ENCODE results near the gene COL4A1.

COL4A1 gene

DNA sequence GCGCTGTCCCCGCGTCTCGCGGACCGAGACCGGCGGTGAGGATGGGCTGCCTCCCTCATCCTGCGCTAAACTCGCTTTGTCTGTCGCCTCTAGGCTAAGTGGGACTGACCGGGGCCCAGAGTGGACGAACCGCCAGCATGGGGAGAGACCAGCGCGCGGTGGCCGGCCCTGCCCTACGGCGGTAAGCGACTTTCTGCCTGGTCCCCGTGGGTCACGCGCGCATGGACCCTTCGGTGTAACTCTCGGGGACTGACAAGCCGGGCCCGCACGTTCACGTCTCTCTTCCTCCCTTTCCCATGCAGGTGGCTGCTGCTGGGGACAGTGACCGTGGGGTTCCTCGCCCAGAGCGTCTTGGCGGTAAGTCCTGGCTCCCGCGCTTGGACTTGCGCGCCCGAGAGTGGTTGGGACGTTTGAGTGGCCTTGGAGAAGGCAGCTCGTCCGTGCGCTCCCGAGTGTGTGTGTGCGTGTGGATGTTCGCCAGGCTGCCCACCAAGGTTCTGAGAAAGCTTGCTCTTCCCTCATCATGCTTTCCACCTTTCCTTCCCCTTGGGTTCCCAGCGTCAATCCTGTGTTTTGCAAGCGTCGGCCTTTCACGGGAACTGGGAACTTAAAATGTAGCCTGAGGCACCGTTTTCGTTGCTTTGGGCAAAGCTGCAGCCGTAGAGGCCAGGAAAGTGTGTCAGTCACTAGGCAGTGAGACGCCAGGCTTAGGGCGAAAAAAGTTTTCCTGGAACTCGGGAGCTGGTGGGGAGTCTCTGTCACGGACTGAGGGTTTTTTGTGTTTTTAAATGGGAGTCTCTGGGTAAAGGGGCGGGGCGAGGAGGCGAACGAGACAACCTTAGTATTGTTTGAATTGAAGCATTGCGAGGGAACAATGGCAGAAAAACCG, 1.1 kb upstream of the COL4A1 start:
- Histone ChIP-seq H3K27ac (ENCODE audit: low read depth, low read length) (peak overlapping the region; percentile 67), H3K4me3 (ENCODE audit: low read depth, low read length) (peak overlapping the region; percentile 91), H3K27me3 (ENCODE audit: insufficient read depth, low read length) (no peaks in the 10 kb centered on the region), H2AFZ (ENCODE audit: low read length, unreplicated experiment) (no peak overlapping the region), H3K36me3 (ENCODE audit: insufficient read depth, low read length) (peaks cover 13% of the 10 kb centered on the region; the same call in 1 of the 2 replicates), H3K79me2 (ENCODE audit: control insufficient read depth, insufficient read depth, low read length, unreplicated experiment) (peaks cover 99% of the 10 kb centered on the region), H3K4me1 (ENCODE audit: control insufficient read depth, insufficient read depth, low read length, unreplicated experiment) (peaks cover 49% of the 10 kb centered on the region)

DNA sequence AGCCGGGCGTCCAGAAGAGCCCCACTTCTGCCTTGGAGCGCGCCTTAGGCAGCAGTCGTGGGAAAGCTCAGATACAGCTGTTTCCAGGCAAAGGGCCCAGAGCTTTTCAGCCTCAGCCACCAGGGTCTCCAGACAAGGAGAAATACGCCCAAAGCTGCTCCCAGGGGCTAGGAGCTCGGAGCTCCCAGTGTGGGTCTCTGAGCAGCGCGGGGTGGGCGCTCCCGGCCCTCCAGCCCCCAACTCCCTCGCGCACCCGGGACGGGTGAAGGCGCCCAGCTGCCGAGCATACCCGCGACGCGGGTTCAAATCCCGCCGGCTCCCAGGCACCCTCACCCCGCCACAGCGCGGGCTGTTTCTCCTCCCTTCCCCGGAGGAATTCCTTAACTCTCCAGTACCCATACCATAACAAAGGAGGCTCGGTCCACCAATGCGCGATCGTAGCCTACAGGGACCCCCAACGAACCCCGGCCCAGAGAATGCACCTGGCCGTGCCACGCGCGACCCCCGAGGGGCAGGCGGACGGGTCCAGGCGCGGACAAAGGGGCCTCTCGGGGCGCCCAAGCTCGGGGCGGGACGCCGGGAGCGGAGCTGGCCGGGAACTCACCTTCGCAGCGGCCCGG, 507 bp downstream of the COL4A1 start:
- H3K4me1 ChIP-seq (ENCODE audit: control insufficient read depth, insufficient read depth, low read length, unreplicated experiment), result peaks cover 45% of the 10 kb centered on the region
- H3K79me2 ChIP-seq (ENCODE audit: control insufficient read depth, insufficient read depth, low read length, unreplicated experiment), result peaks cover 99% of the 10 kb centered on the region
- H3K27me3 ChIP-seq (ENCODE audit: insufficient read depth, low read length), result no peaks in the 10 kb centered on the region
- peak overlapping the region; percentile 91 for H3K4me3 ChIP-seq (ENCODE audit: low read depth, low read length)
- H2AFZ ChIP-seq (ENCODE audit: low read length, unreplicated experiment), result peak overlapping the region; percentile 5
- peaks cover 15% of the 10 kb centered on the region; the same call in 1 of the 2 replicates for H3K36me3 ChIP-seq (ENCODE audit: insufficient read depth, low read length)
- H3K27ac ChIP-seq (ENCODE audit: low read depth, low read length), result peak overlapping the region; percentile 67

- Histone ChIP-seq H3K27ac (ENCODE audit: low read depth, low read length) (peak overlapping the region; percentile 67), H3K4me1 (ENCODE audit: control insufficient read depth, insufficient read depth, low read length, unreplicated experiment) (peaks cover 49% of the 10 kb centered on the region), H2AFZ (ENCODE audit: low read length, unreplicated experiment) (no peak overlapping the region), H3K36me3 (ENCODE audit: insufficient read depth, low read length) (peaks cover 14% of the 10 kb centered on the region; the same call in 1 of the 2 replicates), H3K4me3 (ENCODE audit: low read depth, low read length) (peak overlapping the region; percentile 91), H3K79me2 (ENCODE audit: control insufficient read depth, insufficient read depth, low read length, unreplicated experiment) (peaks cover 99% of the 10 kb centered on the region), H3K27me3 (ENCODE audit: insufficient read depth, low read length) (no peaks in the 10 kb centered on the region)
Measured at GRCh38 chr13:110305949-110306339, 1.0 kb downstream of the COL4A1 start.

GRCh38 chr13:110305544-110305943, 1.4 kb downstream of the COL4A1 start:
- Histone ChIP-seq H3K27ac (ENCODE audit: low read depth, low read length) (peak overlapping the region; percentile 67), H3K4me1 (ENCODE audit: control insufficient read depth, insufficient read depth, low read length, unreplicated experiment) (peaks cover 53% of the 10 kb centered on the region), H3K79me2 (ENCODE audit: control insufficient read depth, insufficient read depth, low read length, unreplicated experiment) (peaks cover 99% of the 10 kb centered on the region), H2AFZ (ENCODE audit: low read length, unreplicated experiment) (no peak overlapping the region), H3K27me3 (ENCODE audit: insufficient read depth, low read length) (no peaks in the 10 kb centered on the region), H3K4me3 (ENCODE audit: low read depth, low read length) (peak overlapping the region; percentile 91), H3K36me3 (ENCODE audit: insufficient read depth, low read length) (peaks cover 10% of the 10 kb centered on the region; the same call in 1 of the 2 replicates)

GRCh38 chr13:110305001-110305400, 2.0 kb downstream of the COL4A1 start:
- Histone ChIP-seq H3K36me3 (ENCODE audit: insufficient read depth, low read length) (peaks cover 10% of the 10 kb centered on the region; the same call in 1 of the 2 replicates), H3K4me3 (ENCODE audit: low read depth, low read length) (peak overlapping the region; percentile 91), H3K27ac (ENCODE audit: low read depth, low read length) (peak overlapping the region; percentile 67), H3K79me2 (ENCODE audit: control insufficient read depth, insufficient read depth, low read length, unreplicated experiment) (peaks cover 98% of the 10 kb centered on the region), H3K27me3 (ENCODE audit: insufficient read depth, low read length) (no peaks in the 10 kb centered on the region), H2AFZ (ENCODE audit: low read length, unreplicated experiment) (no peak overlapping the region), H3K4me1 (ENCODE audit: control insufficient read depth, insufficient read depth, low read length, unreplicated experiment) (peaks cover 58% of the 10 kb centered on the region)

GRCh38 chr13:110304256-110304655, 2.7 kb downstream of the COL4A1 start:
- Histone ChIP-seq H3K27me3 (ENCODE audit: insufficient read depth, low read length) (no peaks in the 10 kb centered on the region), H3K27ac (ENCODE audit: low read depth, low read length) (peak overlapping the region; percentile 67), H3K79me2 (ENCODE audit: control insufficient read depth, insufficient read depth, low read length, unreplicated experiment) (peaks cover 96% of the 10 kb centered on the region), H2AFZ (ENCODE audit: low read length, unreplicated experiment) (no peak overlapping the region), H3K4me1 (ENCODE audit: control insufficient read depth, insufficient read depth, low read length, unreplicated experiment) (peaks cover 54% of the 10 kb centered on the region), H3K36me3 (ENCODE audit: insufficient read depth, low read length) (peaks cover 10% of the 10 kb centered on the region; the same call in 1 of the 2 replicates), H3K4me3 (ENCODE audit: low read depth, low read length) (peak overlapping the region; percentile 91)

DNA sequence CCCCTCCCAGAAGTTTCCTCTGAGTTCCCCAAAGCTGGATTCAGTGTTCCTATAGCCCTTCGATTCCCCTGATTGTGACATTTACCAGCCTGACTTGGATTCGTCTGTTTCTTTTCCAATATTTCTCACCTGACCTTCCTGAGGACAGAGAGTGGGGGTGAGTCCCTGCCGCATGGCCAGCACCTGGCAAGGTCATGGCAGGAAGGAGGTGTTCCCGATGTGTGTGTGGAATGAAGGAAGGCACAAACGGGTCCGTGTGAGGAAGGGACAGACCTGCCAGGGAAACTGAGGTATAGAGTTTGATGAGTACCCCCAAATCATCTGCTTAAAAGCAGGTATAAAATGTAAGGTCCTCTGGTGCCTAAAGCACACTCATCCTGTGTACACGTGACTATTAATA, 3.3 kb downstream of the COL4A1 start:
- Histone ChIP-seq H3K79me2 (ENCODE audit: control insufficient read depth, insufficient read depth, low read length, unreplicated experiment) (peaks cover 96% of the 10 kb centered on the region), H3K4me3 (ENCODE audit: low read depth, low read length) (no peak overlapping the region), H3K4me1 (ENCODE audit: control insufficient read depth, insufficient read depth, low read length, unreplicated experiment) (peaks cover 50% of the 10 kb centered on the region), H2AFZ (ENCODE audit: low read length, unreplicated experiment) (no peak overlapping the region), H3K36me3 (ENCODE audit: insufficient read depth, low read length) (peaks cover 10% of the 10 kb centered on the region; the same call in 1 of the 2 replicates), H3K27me3 (ENCODE audit: insufficient read depth, low read length) (no peaks in the 10 kb centered on the region), H3K27ac (ENCODE audit: low read depth, low read length) (peak overlapping the region; percentile 67)

- H3K36me3 ChIP-seq (ENCODE audit: insufficient read depth, low read length), result peaks cover 10% of the 10 kb centered on the region; the same call in 1 of the 2 replicates
- H3K4me1 ChIP-seq (ENCODE audit: control insufficient read depth, insufficient read depth, low read length, unreplicated experiment), result peaks cover 50% of the 10 kb centered on the region
- peak overlapping the region; percentile 67; the same call in 1 of the 2 replicates for H3K27ac ChIP-seq (ENCODE audit: low read depth, low read length)
- H3K27me3 ChIP-seq (ENCODE audit: insufficient read depth, low read length), result no peaks in the 10 kb centered on the region
- no peak overlapping the region for H3K4me3 ChIP-seq (ENCODE audit: low read depth, low read length)
- peaks cover 96% of the 10 kb centered on the region for H3K79me2 ChIP-seq (ENCODE audit: control insufficient read depth, insufficient read depth, low read length, unreplicated experiment)
- H2AFZ ChIP-seq (ENCODE audit: low read length, unreplicated experiment), result no peak overlapping the region
Measured at GRCh38 chr13:110302997-110303396, 4.0 kb downstream of the COL4A1 start.

DNA sequence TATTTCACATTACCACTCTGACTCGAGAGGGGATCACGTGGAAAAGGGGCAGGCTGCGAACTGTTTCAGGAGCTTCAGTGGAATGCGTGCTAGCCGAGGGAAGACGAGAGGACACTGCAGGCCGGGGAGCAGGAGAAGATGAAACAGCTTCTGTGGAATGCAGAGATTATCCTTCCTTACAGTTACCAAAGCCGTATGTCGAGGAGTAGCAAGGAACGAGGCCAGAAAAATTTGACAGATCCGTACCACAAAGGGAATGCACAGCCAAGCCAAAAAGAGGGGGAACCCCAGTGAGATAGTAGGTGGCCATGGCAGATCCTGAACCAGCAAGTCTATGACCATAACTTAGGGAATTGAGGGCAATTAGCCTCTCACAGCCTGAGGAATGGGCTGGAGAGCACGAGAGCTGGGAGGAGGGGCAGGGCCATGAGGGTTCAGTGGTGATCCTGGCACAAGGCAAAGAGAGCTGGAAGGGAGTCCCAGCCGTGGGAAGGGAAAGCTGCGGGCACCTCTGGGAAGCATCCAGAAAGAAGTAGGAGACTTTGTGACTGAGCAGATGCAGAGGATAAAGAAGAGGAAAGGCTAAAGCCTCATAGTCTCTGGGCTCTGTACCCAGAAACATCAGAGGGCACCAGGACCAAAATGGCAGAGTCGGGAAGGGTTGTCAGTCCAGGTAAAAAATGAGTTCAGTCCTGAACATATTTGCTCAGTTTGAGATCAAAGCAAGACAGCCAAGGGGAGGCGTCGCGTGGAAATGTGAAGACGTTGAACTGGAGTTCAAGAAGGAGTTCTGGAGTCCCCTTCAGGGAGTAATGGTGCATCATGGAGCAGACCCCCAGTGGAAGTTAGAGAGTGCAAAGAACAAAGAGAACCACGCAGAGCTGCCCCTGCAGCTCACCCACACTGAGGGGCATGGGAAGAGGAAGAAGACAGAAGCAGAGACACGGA, 5.1 kb downstream of the COL4A1 start:
- peak overlapping the region; percentile 7; the same call in 1 of the 2 replicates for H3K4me3 ChIP-seq (ENCODE audit: low read depth, low read length)
- H3K79me2 ChIP-seq (ENCODE audit: control insufficient read depth, insufficient read depth, low read length, unreplicated experiment), result peaks cover 95% of the 10 kb centered on the region
- peak overlapping the region; percentile 67 for H3K27ac ChIP-seq (ENCODE audit: low read depth, low read length)
- H2AFZ ChIP-seq (ENCODE audit: low read length, unreplicated experiment), result no peak overlapping the region
- no peaks in the 10 kb centered on the region for H3K27me3 ChIP-seq (ENCODE audit: insufficient read depth, low read length)
- peaks cover 10% of the 10 kb centered on the region; the same call in 1 of the 2 replicates for H3K36me3 ChIP-seq (ENCODE audit: insufficient read depth, low read length)
- peaks cover 50% of the 10 kb centered on the region for H3K4me1 ChIP-seq (ENCODE audit: control insufficient read depth, insufficient read depth, low read length, unreplicated experiment)

GRCh38 chr13:110301083-110301482, 5.9 kb downstream of the COL4A1 start:
- Histone ChIP-seq H2AFZ (ENCODE audit: low read length, unreplicated experiment) (no peak overlapping the region), H3K79me2 (ENCODE audit: control insufficient read depth, insufficient read depth, low read length, unreplicated experiment) (peaks cover 95% of the 10 kb centered on the region), H3K36me3 (ENCODE audit: insufficient read depth, low read length) (peaks cover 10% of the 10 kb centered on the region; the same call in 1 of the 2 replicates), H3K4me3 (ENCODE audit: low read depth, low read length) (peak overlapping the region; percentile 7; the same call in 1 of the 2 replicates), H3K27ac (ENCODE audit: low read depth, low read length) (peak overlapping the region; percentile 67), H3K4me1 (ENCODE audit: control insufficient read depth, insufficient read depth, low read length, unreplicated experiment) (peaks cover 50% of the 10 kb centered on the region), H3K27me3 (ENCODE audit: insufficient read depth, low read length) (no peaks in the 10 kb centered on the region)

All from ACC112 (cell line).